Ureter (tissue), 1 donor: ENCODE results near the gene MYO1H. TPM values are rescaled to one million over a fixed set of nuclear protein-coding genes. Genes with fewer than 3 reads are reported as not detected.
"Not testable (repeated sequence)": the region's sequence is repeated elsewhere in the genome, so short reads cannot be mapped to it uniquely, and the experiment has no call there.

Source experiments
- DNase-seq: peaks from one replicate; pipeline ENCODE4 v3.0.0-alpha.2; 2020; ENCODE audit warnings: low spot score
- total RNA-seq: library from RNA; stranded (reverse); gene quantifications from one replicate; pipeline ENCODE4 v1.2.4, GENCODE V29; 2023
- donor health status: DM: yes; HTN: yes; CAD: no.

MYO1H gene
- not detected for total RNA-seq

- DNase-seq: no peak
Observed at GRCh38 chr12:109347589-109347988, at the start of gene MYO1H. Gene MYO1H, plus strand, starts transcription at chr12:109347900. Its CDS starts 61 bp downstream, at chr12:109347961.

- no peak for DNase-seq
Observed at GRCh38 chr12:109299849-109300248, 47.9 kb upstream of the MYO1H start.

- no peak for DNase-seq
Observed at GRCh38 chr12:109301643-109302168, 46.0 kb upstream of the MYO1H start.

GRCh38 chr12:109302358-109302757, 45.3 kb upstream of the MYO1H start:
- no peak for DNase-seq

- DNase-seq: no peak
Observed at GRCh38 chr12:109302770-109303169, 44.9 kb upstream of the MYO1H start.

DNA sequence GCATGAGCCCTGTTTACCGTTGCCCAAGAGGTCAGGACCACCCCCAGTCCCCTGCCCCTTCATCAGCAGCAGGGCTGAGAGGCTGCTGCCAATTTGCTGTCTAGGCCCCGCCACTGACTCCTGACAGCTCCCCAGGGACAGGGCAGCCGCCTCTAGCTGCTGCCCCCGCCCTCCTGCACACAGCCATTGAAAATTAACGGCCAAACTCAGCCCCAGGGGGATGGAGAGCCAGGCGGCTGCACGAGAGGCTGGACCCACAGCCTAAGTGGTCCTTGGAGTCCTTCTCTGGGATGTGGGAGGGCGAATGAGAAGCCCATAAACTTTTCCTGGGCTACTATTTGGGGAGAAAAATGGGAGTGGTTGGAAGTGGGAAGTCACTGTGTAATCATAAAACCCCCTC, 43.2 kb upstream of the MYO1H start:
- no peak for DNase-seq

GRCh38 chr12:109305547-109305946, 42.2 kb upstream of the MYO1H start:
- DNase-seq: no peak

GRCh38 chr12:109307051-109307450, 40.6 kb upstream of the MYO1H start:
- DNase-seq: no peak

DNA sequence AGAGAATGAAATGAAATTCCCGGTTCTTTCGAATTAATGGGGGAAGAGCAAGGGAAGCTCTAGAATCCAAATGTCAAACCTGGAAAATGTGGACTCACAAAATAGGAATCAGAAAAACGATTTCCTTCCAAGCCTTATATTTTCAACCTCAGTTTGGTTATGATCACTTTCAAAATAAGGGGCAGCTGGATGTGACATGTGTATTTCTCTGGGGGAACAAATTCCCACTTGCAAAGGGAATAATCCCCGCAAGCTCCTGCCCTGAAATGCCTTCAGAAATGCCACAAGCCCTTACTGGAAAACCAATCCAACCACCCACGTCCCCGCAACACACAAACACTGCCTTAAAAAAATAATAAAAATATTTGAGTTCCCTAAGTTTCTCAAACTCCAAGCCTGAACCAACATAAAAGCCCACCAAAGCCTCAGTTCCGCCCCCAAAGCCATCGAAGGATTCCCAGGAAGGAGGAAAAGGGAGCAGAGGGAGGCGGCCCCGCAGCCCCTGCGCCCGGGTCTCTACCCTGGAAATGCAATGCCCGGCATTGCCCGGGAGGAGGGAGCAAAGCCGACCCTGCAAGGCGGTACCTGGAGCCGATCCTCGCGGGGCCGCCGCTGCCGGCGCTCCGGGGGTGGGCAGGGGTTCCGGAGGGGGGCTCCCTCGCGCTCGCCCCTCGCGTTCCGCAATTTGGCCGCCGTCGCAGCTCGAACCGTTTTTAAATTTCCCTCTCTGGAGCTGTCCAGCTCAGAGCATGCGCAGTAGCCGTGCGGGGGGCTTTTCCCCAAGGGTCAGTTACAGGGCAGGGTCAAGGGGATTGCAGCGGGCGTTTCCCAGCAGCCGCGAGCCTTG, 38.9 kb upstream of the MYO1H start, which contains the start of gene FOXN4:
Gene FOXN4, minus strand, starts transcription at position 751 of the 847 bp plus-strand sequence. CDS start 963 bp downstream, outside the sequence.
- DNase-seq: no peak

GRCh38 chr12:109309381-109310246, 38.1 kb upstream of the MYO1H start:
- no peak for DNase-seq

DNA sequence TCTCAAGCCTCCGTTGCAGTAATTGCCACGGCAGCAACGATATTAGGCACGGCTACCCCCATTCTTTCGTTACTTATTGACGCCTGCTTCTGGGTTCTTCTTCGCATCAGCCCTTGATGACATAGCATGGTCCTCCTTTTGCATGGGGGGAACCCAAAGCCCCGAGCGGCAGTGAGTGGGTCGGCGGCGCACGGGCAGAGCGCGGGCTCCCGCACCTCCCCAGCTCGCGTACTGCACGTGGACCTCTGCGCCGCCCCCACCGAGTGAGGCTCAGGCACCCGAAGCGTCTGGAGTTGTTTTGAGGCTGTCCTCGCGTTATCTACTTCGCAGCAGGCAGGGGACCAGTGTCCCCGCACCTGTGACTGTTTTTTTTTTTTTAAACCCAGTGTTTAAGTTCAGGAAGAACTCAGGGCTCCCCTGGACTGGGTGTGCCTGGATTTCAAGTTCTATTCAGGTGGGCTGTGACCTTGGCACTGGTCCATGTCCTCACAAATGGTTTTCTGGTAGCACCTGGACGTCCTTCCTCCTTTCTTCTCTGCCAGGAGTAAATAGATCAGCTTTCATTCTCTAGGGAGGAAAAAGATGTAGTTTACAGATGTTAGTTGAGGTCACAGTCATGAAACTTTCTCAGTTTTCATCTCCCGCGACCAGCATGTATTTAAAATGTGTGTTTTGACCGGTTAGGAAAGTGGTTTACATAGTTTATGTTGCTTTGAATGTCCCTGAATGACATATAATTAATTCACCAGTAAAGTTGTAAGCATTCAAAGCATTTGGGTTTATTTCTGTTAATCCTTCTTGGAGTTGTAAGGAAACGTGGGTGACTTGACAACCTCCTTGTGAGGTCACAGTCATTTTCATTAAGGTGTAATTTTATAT, 37.2 kb upstream of the MYO1H start:
- no peak for DNase-seq

DNA sequence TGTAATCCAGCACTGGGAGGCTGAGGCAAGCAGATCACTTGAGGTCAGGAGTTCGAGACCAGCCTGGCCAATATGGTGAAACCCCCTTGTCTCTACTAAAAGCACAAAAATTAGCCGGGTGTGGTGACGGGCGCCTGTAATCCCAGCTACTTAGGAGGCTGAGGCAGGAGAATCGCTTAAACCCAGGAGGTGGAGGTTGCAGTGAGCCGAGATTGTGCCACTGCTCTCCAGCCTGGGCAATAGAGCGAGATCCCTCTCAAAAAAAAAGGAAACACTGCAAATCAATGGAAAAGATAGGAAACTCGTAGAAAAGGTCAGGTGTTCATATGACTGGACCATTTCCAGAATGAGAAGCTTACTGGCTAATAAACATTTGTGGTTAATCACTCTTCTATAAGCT, 26.4 kb upstream of the MYO1H start:
- not testable (repeated sequence) for DNase-seq

DNA sequence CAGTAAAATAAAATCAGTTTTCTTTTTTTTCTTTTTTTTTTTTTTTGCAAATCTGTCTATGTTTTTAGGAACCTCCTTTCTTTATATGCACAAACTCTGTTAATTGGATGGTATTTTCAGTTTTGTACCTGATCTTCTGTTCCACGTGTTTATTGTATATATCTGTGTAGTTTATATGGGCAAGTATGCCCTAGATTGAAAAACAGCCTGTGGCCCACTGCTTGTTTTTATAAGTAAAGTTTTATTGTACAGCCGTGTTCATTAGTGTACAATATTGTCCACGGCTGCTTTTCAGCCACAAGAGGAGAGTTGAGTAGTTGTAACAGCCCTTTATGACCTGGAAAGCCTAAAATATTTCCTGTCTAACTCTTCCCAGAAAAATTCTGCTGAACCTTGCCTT, 18.7 kb upstream of the MYO1H start:
- no peak for DNase-seq

- DNase-seq: no peak
Observed at GRCh38 chr12:109329686-109330085, 18.0 kb upstream of the MYO1H start.

DNA sequence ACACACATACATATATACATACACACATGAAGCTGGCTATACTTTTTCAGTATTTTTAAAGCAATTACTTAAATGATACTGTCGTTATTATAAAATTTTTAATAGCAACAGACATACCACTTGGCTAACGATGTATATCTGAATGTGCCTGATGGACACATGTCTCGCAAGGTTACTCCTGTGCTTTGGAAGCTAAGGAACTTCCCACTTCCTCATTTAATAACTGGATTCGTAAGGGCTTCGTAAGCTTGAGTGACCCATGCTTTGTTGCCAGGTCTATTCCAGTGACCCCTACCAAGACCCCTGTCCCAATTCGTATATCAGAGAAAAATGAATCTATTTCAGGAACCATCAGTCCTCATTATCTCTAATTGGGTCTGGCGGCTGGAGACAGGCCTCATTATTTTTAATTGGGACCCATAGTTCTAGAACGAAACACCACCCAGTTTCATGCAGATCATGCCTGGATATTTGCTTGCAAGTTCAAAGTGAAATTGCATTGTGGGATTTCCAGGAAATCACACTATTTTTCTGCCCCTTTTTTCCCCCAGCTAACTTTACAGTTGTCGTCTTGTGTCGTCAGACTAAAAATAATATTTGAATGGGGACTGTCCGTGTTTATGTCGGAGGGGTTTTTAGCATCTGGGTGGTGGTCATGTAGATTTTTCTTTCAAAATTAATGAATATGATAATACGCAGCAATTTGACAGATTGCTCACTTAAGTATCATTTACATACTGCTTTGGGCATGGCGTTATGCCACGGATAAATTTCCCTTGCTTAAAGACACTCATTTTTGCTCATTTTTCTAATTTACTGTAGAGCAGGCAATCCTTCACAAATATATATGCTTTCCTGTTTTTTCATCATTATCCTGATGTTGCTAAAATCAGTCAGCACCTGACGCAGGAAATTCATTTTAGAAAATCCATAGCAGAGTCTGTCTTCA, 17.1 kb upstream of the MYO1H start:
- DNase-seq: no peak

GRCh38 chr12:109331301-109331952, 16.3 kb upstream of the MYO1H start:
- no peak for DNase-seq

DNA sequence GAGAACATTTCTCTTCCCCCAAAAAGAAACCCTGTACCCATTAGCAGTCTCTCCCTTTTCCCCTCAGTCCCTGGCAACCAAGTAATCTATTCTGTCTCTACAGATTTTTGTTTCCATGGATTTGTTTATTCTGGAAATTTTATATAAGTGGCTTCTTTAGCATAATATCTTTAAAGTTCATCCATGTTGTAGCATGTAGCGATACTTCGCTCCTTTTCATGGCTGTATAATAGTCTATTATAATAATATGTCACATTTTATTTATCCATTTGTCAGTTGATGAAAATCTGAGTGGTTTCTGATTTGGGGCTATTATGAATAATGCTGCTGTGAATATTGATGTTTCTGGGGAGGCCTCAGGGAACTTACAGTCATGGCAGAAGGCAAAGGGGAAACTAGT, 12.8 kb upstream of the MYO1H start:
- no peak for DNase-seq

- no peak for DNase-seq
Observed at GRCh38 chr12:109336593-109336992, 11.1 kb upstream of the MYO1H start.

DNA sequence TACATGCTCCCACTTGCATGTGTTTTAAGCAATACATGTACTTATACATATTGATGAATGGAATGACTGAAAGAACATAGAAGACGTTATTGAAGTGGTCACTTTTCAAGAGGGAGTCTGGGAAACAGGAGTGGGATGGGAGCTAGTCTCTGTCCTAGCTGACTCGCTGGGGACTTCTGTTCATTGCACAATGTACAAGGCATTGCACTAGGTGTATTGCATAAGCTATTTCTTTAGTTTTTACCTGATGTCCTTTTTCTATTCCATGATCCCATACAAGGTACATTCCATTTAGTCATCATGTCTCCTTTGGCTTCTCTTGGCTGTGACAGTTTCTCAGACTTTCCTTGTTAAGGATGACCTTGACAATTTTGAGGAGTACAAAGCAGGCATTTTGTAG, 4.0 kb upstream of the MYO1H start:
- DNase-seq: no peak

DNA sequence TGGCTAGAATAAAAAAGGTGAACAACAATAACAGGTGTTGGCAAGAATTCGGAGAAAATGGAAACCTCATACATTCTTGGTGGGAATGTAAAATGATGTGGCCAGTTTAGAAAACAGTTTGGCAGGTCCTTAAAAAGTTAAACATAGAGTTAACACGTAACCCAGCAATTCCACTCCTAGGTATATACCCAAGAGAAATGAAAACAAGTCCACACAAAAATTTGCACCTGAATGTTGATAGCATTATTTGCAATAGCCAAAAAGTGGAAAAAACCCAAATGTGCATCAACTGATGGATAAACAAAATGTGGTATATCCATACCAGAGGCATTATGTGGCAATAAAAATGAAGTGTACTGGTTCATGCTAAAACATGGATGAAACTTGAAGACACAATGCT, 2.3 kb upstream of the MYO1H start:
- DNase-seq: no peak
